ENCODE results near the gene BTBD9.

The BTBD9 gene

DNA sequence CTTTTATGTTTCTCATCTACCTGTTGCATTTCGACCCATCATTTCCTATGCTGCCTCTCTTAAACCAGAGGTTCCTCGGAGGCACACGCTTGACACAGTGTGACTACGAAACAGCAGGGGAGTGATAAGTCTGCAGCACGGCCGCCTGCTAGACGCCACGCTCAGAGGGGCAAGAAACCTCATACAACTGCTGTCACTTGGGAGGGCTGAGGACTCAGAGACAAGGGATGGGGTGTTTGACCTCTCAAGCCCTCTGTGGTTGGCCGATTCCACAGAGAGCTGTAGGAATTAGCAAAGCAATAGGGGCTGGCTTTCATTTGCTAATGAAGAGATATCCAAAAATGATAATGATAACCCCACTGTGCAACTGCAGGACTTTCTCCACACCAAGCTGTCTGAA is 447.7 kb downstream of the BTBD9 start:
- H4K20me1 ChIP-seq (ENCODE audit: control insufficient read depth, insufficient read depth, low read depth, low read length) = no peaks in the 10 kb centered on the region

DNA sequence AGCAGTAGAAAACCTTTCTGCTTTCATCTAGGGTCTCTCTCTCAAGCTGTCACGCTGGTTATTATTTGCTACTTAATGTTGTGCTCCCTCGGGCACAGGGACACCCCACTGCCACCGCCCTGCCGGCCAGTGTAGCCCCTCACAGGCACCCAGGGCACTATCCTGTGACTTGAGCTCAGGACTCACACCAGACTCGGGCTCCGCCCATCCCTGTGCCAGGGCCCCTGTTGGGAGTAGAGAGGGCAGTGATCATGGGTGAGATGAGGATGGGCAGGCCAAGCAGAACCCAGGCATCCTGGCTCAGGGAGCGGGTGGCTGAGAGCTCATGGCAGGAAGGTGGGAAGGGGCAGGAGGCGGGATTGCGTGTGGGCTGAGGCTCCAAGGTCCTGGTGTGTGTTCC is 448.3 kb downstream of the BTBD9 start:
- Histone ChIP-seq H3K27me3 (ENCODE audit: control insufficient read depth, low read length) (no peaks in the 10 kb centered on the region), H3F3A (ENCODE audit: control insufficient read depth, insufficient read depth) (no peaks in the 10 kb centered on the region), H3K4me1 (ENCODE audit: control insufficient read depth, low read length) (no peaks in the 10 kb centered on the region), H3K9me3 (ENCODE audit: control insufficient read depth, insufficient read depth, low read length) (no peaks in the 10 kb centered on the region), H4K20me1 (ENCODE audit: control insufficient read depth, insufficient read depth, low read depth, low read length) (no peaks in the 10 kb centered on the region), H3K4me3 (ENCODE audit: low read length) (no peak overlapping the region), H3K9me2 (replicated peaks; ENCODE audit: control insufficient read depth, low read length) (no peaks in the 10 kb centered on the region), H3K79me2 (ENCODE audit: control insufficient read depth, low read length) (no peaks in the 10 kb centered on the region), H3K4me2 (ENCODE audit: low read length) (no peak overlapping the region), H3K36me3 (ENCODE audit: control insufficient read depth, low read length) (no peaks in the 10 kb centered on the region), H3K27ac (ENCODE audit: low read depth, low read length) (no peak overlapping the region)
- TF ChIP-seq EZH2phosphoT487 (IDR thresholded peaks at IDR 0.05; ENCODE audit: borderline replicate concordance, low read length) = no peak
- TF ChIP-seq, protein P1, sequence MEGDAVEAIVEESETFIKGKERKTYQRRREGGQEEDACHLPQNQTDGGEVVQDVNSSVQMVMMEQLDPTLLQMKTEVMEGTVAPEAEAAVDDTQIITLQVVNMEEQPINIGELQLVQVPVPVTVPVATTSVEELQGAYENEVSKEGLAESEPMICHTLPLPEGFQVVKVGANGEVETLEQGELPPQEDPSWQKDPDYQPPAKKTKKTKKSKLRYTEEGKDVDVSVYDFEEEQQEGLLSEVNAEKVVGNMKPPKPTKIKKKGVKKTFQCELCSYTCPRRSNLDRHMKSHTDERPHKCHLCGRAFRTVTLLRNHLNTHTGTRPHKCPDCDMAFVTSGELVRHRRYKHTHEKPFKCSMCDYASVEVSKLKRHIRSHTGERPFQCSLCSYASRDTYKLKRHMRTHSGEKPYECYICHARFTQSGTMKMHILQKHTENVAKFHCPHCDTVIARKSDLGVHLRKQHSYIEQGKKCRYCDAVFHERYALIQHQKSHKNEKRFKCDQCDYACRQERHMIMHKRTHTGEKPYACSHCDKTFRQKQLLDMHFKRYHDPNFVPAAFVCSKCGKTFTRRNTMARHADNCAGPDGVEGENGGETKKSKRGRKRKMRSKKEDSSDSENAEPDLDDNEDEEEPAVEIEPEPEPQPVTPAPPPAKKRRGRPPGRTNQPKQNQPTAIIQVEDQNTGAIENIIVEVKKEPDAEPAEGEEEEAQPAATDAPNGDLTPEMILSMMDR (IDR thresholded peaks at IDR 0.05; ENCODE audit: low read depth, low read length, poor library complexity, severe bottlenecking) = no peak

More for the DNA sequence above, 447.7 kb downstream of the BTBD9 start:
- Histone ChIP-seq H3K4me1 (ENCODE audit: control insufficient read depth, low read length) (no peaks in the 10 kb centered on the region), H3K36me3 (ENCODE audit: control insufficient read depth, low read length) (no peaks in the 10 kb centered on the region), H3K79me2 (ENCODE audit: control insufficient read depth, low read length) (no peaks in the 10 kb centered on the region), H3F3A (ENCODE audit: control insufficient read depth, insufficient read depth) (no peaks in the 10 kb centered on the region), H3K9me3 (ENCODE audit: control insufficient read depth, insufficient read depth, low read length) (no peaks in the 10 kb centered on the region), H3K4me3 (ENCODE audit: low read length) (no peak overlapping the region), H3K9me2 (replicated peaks; ENCODE audit: control insufficient read depth, low read length) (no peaks in the 10 kb centered on the region), H3K4me2 (ENCODE audit: low read length) (no peak overlapping the region), H3K27ac (ENCODE audit: low read depth, low read length) (no peak overlapping the region), H3K27me3 (ENCODE audit: control insufficient read depth, low read length) (no peaks in the 10 kb centered on the region)
- TF ChIP-seq, protein P1 (IDR thresholded peaks at IDR 0.05; ENCODE audit: low read depth, low read length, poor library complexity, severe bottlenecking) = no peak
- TF ChIP-seq EZH2phosphoT487 (IDR thresholded peaks at IDR 0.05; ENCODE audit: borderline replicate concordance, low read length) = no peak

DNA sequence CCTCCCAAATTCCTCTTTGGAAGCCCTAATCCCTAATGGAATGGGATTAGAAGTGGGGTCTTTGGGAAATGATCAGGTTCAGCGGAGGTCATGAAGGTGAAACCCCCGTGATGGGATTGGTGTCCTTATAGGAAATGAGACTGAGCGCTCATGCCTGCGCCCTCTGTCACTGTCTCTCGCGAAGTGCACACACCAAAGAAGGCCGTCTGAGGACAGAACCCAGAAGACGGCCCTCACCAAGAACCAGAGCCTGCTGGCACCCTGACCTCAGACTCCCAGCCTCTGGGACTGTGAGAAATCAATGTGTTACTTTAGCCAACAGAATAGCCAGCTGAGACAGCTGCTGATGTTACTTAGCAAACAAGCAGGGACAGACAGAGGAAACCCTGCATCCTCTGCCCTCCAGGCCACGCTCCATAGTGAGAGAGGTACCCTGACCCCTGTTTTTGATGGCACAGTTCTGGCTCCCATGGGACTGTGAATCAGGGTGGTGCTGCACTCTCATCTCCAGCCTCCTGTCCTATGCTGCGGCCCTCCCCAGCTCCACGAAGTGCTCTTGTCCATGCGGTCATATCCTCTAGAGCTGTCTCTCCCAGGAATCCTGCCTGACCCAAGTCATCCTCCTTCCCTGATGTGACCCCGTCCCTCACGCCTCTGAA is 450.9 kb downstream of the BTBD9 start:
- Histone ChIP-seq H3K9me2 (replicated peaks; ENCODE audit: control insufficient read depth, low read length) (no peaks in the 10 kb centered on the region), H3F3A (ENCODE audit: control insufficient read depth, insufficient read depth) (no peaks in the 10 kb centered on the region), H3K79me2 (ENCODE audit: control insufficient read depth, low read length) (no peaks in the 10 kb centered on the region), H3K36me3 (ENCODE audit: control insufficient read depth, low read length) (no peaks in the 10 kb centered on the region), H3K4me2 (ENCODE audit: low read length) (no peak overlapping the region), H3K27me3 (ENCODE audit: control insufficient read depth, low read length) (no peaks in the 10 kb centered on the region), H3K9me3 (ENCODE audit: control insufficient read depth, insufficient read depth, low read length) (no peaks in the 10 kb centered on the region), H3K4me1 (ENCODE audit: control insufficient read depth, low read length) (no peaks in the 10 kb centered on the region), H3K27ac (ENCODE audit: low read depth, low read length) (no peak overlapping the region), H3K4me3 (ENCODE audit: low read length) (no peak overlapping the region), H4K20me1 (ENCODE audit: control insufficient read depth, insufficient read depth, low read depth, low read length) (no peaks in the 10 kb centered on the region)
- TF ChIP-seq EZH2phosphoT487 (IDR thresholded peaks at IDR 0.05; ENCODE audit: borderline replicate concordance, low read length) = no peak
- TF ChIP-seq, protein P1 (IDR thresholded peaks at IDR 0.05; ENCODE audit: low read depth, low read length, poor library complexity, severe bottlenecking) = no peak

Measured in DOHH2 (cell line).